ENCODE results near the gene DCLK2. TPM values are rescaled to one million over a fixed set of nuclear protein-coding genes. Genes with fewer than 3 reads are reported as not detected.

Gene DCLK2
- total and polyA plus RNA-seq, 2 of the 13 experiments (the other 11 are each of a cell fraction or from before 2014, with no cell fraction given) = not detected

GRCh38 chr4:150161109-150161508, 82.9 kb downstream of the DCLK2 start:
- H3K79me2 ChIP-seq (ENCODE audit: insufficient read depth, low read length) = no peaks in the 10 kb centered on the region
- H3K27me3 ChIP-seq (ENCODE audit: control insufficient read depth in 1 of 2, insufficient read depth in 2 of 2, low read length in 2 of 2) = no peaks in the 10 kb centered on the region
- no peak overlapping the region for H3K27ac ChIP-seq (ENCODE audit: extremely low read length, insufficient read depth, low read length)
- H3K9me3 ChIP-seq (ENCODE audit: low read length) = no peaks in the 10 kb centered on the region
- no peak overlapping the region for H3K9ac ChIP-seq (ENCODE audit: insufficient read depth, low read depth, low read length)
- ATAC-seq (no peak), FAIRE-seq (no peak), DNase-seq (ENCODE audit: low spot score) (no peak)
- H3K4me2 ChIP-seq (ENCODE audit: low read depth, low read length) = no peak overlapping the region
- no peaks in the 10 kb centered on the region for H3K4me1 ChIP-seq (ENCODE audit: insufficient read depth, low read length)
- no peaks in the 10 kb centered on the region for H3K36me3 ChIP-seq (replicated peaks in 1 of 2; ENCODE audit: control insufficient read depth in 1 of 2, insufficient read depth in 2 of 2, low read length in 2 of 2)
- no peaks in the 10 kb centered on the region for H4K20me1 ChIP-seq (ENCODE audit: insufficient read depth, low read length)
- H3K4me3 ChIP-seq (replicated peaks in 1 of 3; ENCODE audit: insufficient read depth in 1 of 3, low read depth in 2 of 3, low read length in 3 of 3) = no peak overlapping the region
- in situ Hi-C loops (cut with HindIII; ENCODE audit: extremely low pct_ligation_motif_present, low pct_unique_long_range_greater_than_20kb) = no loop called here
- no peak overlapping the region for H2AFZ ChIP-seq (ENCODE audit: low read length)
- no peak for TF ChIP-seq KLF11 (CRISPR knock-in tag; IDR thresholded peaks at IDR 0.05)
- no peak for TF ChIP-seq POLR2AphosphoS2 (IDR thresholded peaks at IDR 0.05; ENCODE audit: low read depth, low read length)
- TF ChIP-seq NONO (IDR thresholded peaks at IDR 0.05) = no peak
- no peak for TF ChIP-seq NONO (CRISPR knock-in tag; conservative IDR thresholded peaks at IDR 0.05)
- no peak for TF ChIP-seq ZNF558 (CRISPR knock-in tag; IDR thresholded peaks at IDR 0.05; ENCODE audit: borderline replicate concordance)
- no peak for TF ChIP-seq ZNF749 (CRISPR knock-in tag; IDR thresholded peaks at IDR 0.05; ENCODE audit: borderline replicate concordance)
- TF ChIP-seq CBX1 (IDR thresholded peaks at IDR 0.05; ENCODE audit: low read depth) = no peak
- no peak for TF ChIP-seq HNRNPLL (IDR thresholded peaks at IDR 0.05; ENCODE audit: low read depth, low read length, poor library complexity, severe bottlenecking)
- no peak for TF ChIP-seq ZNF446 (CRISPR knock-in tag; IDR thresholded peaks at IDR 0.05)
- no peak for TF ChIP-seq IKZF4 (CRISPR knock-in tag; IDR thresholded peaks at IDR 0.05; ENCODE audit: borderline replicate concordance, low read depth, not compliant biosample characterization)
- TF ChIP-seq YEATS2 (CRISPR knock-in tag; IDR thresholded peaks at IDR 0.05; ENCODE audit: borderline replicate concordance) = no peak
- TF ChIP-seq, protein P1, sequence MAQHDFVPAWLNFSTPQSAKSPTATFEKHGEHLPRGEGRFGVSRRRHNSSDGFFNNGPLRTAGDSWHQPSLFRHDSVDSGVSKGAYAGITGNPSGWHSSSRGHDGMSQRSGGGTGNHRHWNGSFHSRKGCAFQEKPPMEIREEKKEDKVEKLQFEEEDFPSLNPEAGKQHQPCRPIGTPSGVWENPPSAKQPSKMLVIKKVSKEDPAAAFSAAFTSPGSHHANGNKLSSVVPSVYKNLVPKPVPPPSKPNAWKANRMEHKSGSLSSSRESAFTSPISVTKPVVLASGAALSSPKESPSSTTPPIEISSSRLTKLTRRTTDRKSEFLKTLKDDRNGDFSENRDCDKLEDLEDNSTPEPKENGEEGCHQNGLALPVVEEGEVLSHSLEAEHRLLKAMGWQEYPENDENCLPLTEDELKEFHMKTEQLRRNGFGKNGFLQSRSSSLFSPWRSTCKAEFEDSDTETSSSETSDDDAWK (CRISPR knock-in tag; IDR thresholded peaks at IDR 0.05) = no peak
- TF ChIP-seq ZEB1 (IDR thresholded peaks at IDR 0.05; ENCODE audit: insufficient replicate concordance, low read depth) = no peak
- TF ChIP-seq ZNF326 (CRISPR knock-in tag; IDR thresholded peaks at IDR 0.05; ENCODE audit: borderline replicate concordance) = no peak
- no peak for TF ChIP-seq SP140L (CRISPR knock-in tag; IDR thresholded peaks at IDR 0.05; ENCODE audit: borderline replicate concordance)
- no peak for TF ChIP-seq TCF7 (IDR thresholded peaks at IDR 0.05; ENCODE audit: low read depth)
- TF ChIP-seq SNRNP70 (IDR thresholded peaks at IDR 0.05; ENCODE audit: low read depth, low read length) = no peak
- TF ChIP-seq THAP11 (CRISPR knock-in tag; IDR thresholded peaks at IDR 0.05) = no peak
- no TSS peak for BruUV-seq (replicated peaks)
- ChIA-PET POLR2A (no interaction called here), CTCF (ENCODE audit: low intra/inter-chr PET ratio, low total read pairs) (no interaction called here)
- intact Hi-C loops (cut with micrococcal nuclease; ENCODE audit: unreplicated experiment) = no loop called here
